Trophoblast cell (in vitro differentiated cells and primary cell): Measurements from ENCODE around the gene CAMK1D.

ENCODE experiments used
- DNase-seq, 2 donors: peaks; one replicate each; pipeline ENCODE4 v3.0.0-alpha.2; 2016
- H2AFZ ChIP-seq: 2 replicates; pipeline ENCODE4 v1.6.1; 2013; ENCODE audit warnings: low read length, moderate library complexity, mild to moderate bottlenecking; ENCODE audit not compliant: insufficient read depth, poor library complexity
- H2AK5ac ChIP-seq: 2 replicates; pipeline ENCODE4 v1.6.1; 2013; ENCODE audit warnings: mild to moderate bottlenecking, low read length
- H2BK120ac ChIP-seq: 2 replicates; pipeline ENCODE4 v1.6.1; 2013; ENCODE audit warnings: low read length, mild to moderate bottlenecking, moderate library complexity; ENCODE audit not compliant: insufficient read depth, poor library complexity
- H2BK12ac ChIP-seq: 2 replicates; pipeline ENCODE4 v1.6.1; 2013; ENCODE audit warnings: mild to moderate bottlenecking, low read length, moderate library complexity
- H2BK5ac ChIP-seq: 2 replicates; pipeline ENCODE4 v1.6.1; 2013; ENCODE audit warnings: low read length, low read depth, moderate library complexity, mild to moderate bottlenecking; ENCODE audit not compliant: poor library complexity
- H3K14ac ChIP-seq: 2 replicates; pipeline ENCODE4 v1.6.1; 2013; ENCODE audit warnings: mild to moderate bottlenecking, low read length
- H3K18ac ChIP-seq: 2 replicates; pipeline ENCODE4 v1.6.1; 2013; ENCODE audit warnings: mild to moderate bottlenecking, low read length
- H3K23ac ChIP-seq: 2 replicates; pipeline ENCODE4 v1.6.1; 2013; ENCODE audit warnings: low read length
- H3K27ac ChIP-seq: 2 replicates; pipeline ENCODE4 v1.5.1; 2013; ENCODE audit warnings: low read depth, mild to moderate bottlenecking, inconsistent platforms, low read length, moderate library complexity
- H3K27me3 ChIP-seq: 2 replicates; pipeline ENCODE4 v1.6.1; 2013; ENCODE audit warnings: inconsistent platforms, mild to moderate bottlenecking, low read length, moderate library complexity; ENCODE audit not compliant: insufficient read depth
- H3K36me3 ChIP-seq, 2 experiments: 1 replicate in 1 of 2; 2 replicates in 1 of 2; pipeline ENCODE4 v1.6.1; 2013; ENCODE audit warnings: low read length in 2 of 2, mild to moderate bottlenecking in 2 of 2, moderate library complexity in 1 of 2; ENCODE audit not compliant: insufficient read depth in 2 of 2, control insufficient read depth in 1 of 2
- H3K4ac ChIP-seq: 2 replicates; pipeline ENCODE4 v1.6.1; 2013; ENCODE audit warnings: low read depth, mild to moderate bottlenecking, low read length, moderate library complexity
- H3K4me1 ChIP-seq, 2 experiments: 1 replicate in 1 of 2; 2 replicates in 1 of 2; pipeline ENCODE4 v1.6.1; 2013; ENCODE audit warnings: low read length in 2 of 2, mild to moderate bottlenecking in 2 of 2, moderate library complexity in 1 of 2; ENCODE audit not compliant: insufficient read depth in 2 of 2, control insufficient read depth in 1 of 2
- H3K4me2 ChIP-seq: 2 replicates; pipeline ENCODE4 v1.6.1; 2013; ENCODE audit warnings: inconsistent platforms, mild to moderate bottlenecking, low read length, moderate library complexity
- H3K4me3 ChIP-seq: 2 replicates; pipeline ENCODE4 v1.5.1; 2013; ENCODE audit warnings: mild to moderate bottlenecking, low read depth, low read length, inconsistent platforms
- H3K79me1 ChIP-seq: one replicate; pipeline ENCODE4 v1.6.1; 2013; ENCODE audit warnings: low read length
- H3K79me2 ChIP-seq: 2 replicates; pipeline ENCODE4 v1.6.1; 2013; ENCODE audit warnings: low read length, mild to moderate bottlenecking; ENCODE audit not compliant: control insufficient read depth, insufficient read depth, poor library complexity
- H3K9ac ChIP-seq: 2 replicates; pipeline ENCODE4 v1.6.1; 2013; ENCODE audit warnings: mild to moderate bottlenecking, low read length
- H3K9me3 ChIP-seq: 2 replicates; pipeline ENCODE4 v1.6.1; 2013; ENCODE audit warnings: low read depth, mild to moderate bottlenecking, control low read depth, inconsistent platforms, low read length; ENCODE audit not compliant: insufficient read depth
- H4K12ac ChIP-seq: 2 replicates; pipeline ENCODE4 v1.6.1; 2013; ENCODE audit warnings: low read depth, mild to moderate bottlenecking, low read length, moderate library complexity
- H4K8ac ChIP-seq: 2 replicates; pipeline ENCODE4 v1.6.1; 2013; ENCODE audit warnings: low read depth, mild to moderate bottlenecking, low read length, moderate library complexity
- H4K91ac ChIP-seq: one replicate; pipeline ENCODE4 v1.6.1; 2013; ENCODE audit warnings: low read depth, mild to moderate bottlenecking, low read length, moderate library complexity
- WGBS: extraction: QIAGEN DNeasy Blood & Tissue Kit; methylation state at CpG from one replicate; pipeline ENCODE4 v1.1.7; 2013; ENCODE audit warnings: missing lambda C conversion rate; ENCODE audit not compliant: insufficient read length, insufficient coverage; ENCODE audit errors: extremely low coverage; 5-methylcytosine and 5-hydroxymethylcytosine counted together

The CAMK1D gene

DNA sequence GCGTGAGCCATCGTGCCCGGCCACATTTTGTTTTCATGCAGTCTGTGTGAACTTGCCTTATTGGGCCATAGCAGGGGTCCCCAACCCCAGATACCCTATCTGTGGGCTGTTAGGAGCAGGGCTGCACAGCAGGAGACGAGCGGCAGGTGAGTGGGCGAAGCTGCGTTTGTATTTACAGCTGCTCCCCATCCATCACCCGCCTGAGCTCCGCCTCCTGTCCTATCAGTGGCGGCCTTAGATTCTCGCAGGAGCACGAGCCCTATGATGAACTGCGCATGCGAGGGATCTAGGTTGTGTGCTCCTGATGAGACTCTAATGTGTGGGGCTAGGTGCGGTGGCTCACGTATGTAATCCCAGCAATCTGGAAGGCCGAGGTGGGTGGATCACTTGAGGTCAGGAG, 293.9 kb downstream of the CAMK1D start:
- Histone ChIP-seq H3K9ac (no peak overlapping the region), H3K4me3 (no peak overlapping the region), H3K23ac (no peak overlapping the region), H2AFZ (no peak overlapping the region), H4K12ac (no peak overlapping the region), H3K4ac (no peak overlapping the region), H2BK120ac (no peak overlapping the region), H4K91ac (no peak overlapping the region), H3K4me2 (no peak overlapping the region), H3K27ac (no peak overlapping the region), H3K18ac (no peak overlapping the region), H3K79me1 (no peaks in the 10 kb centered on the region), H2BK12ac (no peak overlapping the region), H3K9me3 (no peaks in the 10 kb centered on the region), H3K4me1 (no peaks in the 10 kb centered on the region), H3K79me2 (no peaks in the 10 kb centered on the region), H2BK5ac (no peak overlapping the region), H4K8ac (no peak overlapping the region), H3K14ac (no peak overlapping the region), H2AK5ac (no peak overlapping the region), H3K36me3 (no peaks in the 10 kb centered on the region), H3K27me3 (no peaks in the 10 kb centered on the region)
- DNase-seq, result no peak
- no CpG with 5 or more reads among the region's 17 CpGs for WGBS

DNA sequence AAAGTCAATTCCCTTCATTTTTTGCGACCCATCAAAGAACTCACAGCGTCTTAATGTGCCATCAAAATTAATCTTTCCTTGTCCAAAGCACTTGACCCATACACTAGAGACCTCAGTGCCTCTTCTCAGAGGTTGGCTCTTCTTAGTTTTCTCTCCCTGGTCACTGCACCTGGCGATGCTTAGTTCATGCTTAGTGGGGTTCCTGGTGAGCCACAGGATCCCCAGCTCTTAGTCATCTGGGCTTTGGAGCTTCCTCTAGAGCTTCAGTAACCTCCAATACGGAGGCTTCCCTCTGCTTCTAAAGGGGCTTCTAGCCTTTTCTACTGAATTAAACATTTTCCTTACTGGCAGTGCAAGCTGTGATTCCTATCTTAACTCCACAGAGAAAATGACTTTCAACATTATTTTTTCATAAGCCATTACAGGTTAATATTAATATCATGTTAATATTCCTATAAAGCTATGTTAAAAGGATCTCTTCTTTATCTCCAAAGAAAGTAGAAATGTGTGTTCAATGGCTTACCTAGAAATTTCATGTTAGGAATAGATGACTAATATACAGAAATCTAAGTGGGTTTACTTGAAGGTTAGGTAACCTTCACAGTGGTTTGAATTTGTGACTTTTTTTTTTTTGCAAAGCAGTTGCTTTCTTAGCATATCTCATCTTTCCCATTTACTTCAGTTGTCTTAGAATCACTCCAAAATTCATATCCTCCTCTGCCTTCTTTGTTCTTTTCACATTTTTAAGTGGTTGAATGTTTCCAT, 295.2 kb downstream of the CAMK1D start:
- no peak overlapping the region for H4K91ac ChIP-seq
- H2BK12ac ChIP-seq, result no peak overlapping the region
- no peaks in the 10 kb centered on the region for H3K36me3 ChIP-seq
- H3K9ac ChIP-seq, result no peak overlapping the region
- H3K79me2 ChIP-seq, result no peaks in the 10 kb centered on the region
- no peak overlapping the region for H3K18ac ChIP-seq
- H3K4ac ChIP-seq, result no peak overlapping the region
- no peak overlapping the region for H2BK120ac ChIP-seq
- H3K27ac ChIP-seq, result no peak overlapping the region
- H4K12ac ChIP-seq, result no peak overlapping the region
- H2AFZ ChIP-seq, result no peak overlapping the region
- no peaks in the 10 kb centered on the region for H3K27me3 ChIP-seq
- H3K79me1 ChIP-seq, result no peaks in the 10 kb centered on the region
- H2BK5ac ChIP-seq, result no peak overlapping the region
- H3K14ac ChIP-seq, result no peak overlapping the region
- H3K4me3 ChIP-seq, result no peak overlapping the region
- no peaks in the 10 kb centered on the region for H3K9me3 ChIP-seq
- no peak overlapping the region for H4K8ac ChIP-seq
- no peak for DNase-seq
- H2AK5ac ChIP-seq, result no peak overlapping the region
- WGBS, result no CpG with 5 or more reads among the region's 4 CpGs
- H3K4me1 ChIP-seq, result no peaks in the 10 kb centered on the region
- no peak overlapping the region for H3K23ac ChIP-seq
- no peak overlapping the region for H3K4me2 ChIP-seq

GRCh38 chr10:12645449-12645848, 296.1 kb downstream of the CAMK1D start:
- no peaks in the 10 kb centered on the region for H3K79me2 ChIP-seq
- no peaks in the 10 kb centered on the region for H3K9me3 ChIP-seq
- H3K79me1 ChIP-seq, result no peaks in the 10 kb centered on the region
- no peaks in the 10 kb centered on the region for H3K36me3 ChIP-seq
- no peak overlapping the region for H2BK5ac ChIP-seq
- no peak overlapping the region for H2BK120ac ChIP-seq
- H3K23ac ChIP-seq, result no peak overlapping the region
- H3K27ac ChIP-seq, result no peak overlapping the region
- H3K14ac ChIP-seq, result no peak overlapping the region
- no peak overlapping the region for H4K8ac ChIP-seq
- H3K4ac ChIP-seq, result no peak overlapping the region
- no peaks in the 10 kb centered on the region for H3K4me1 ChIP-seq
- H3K4me2 ChIP-seq, result no peak overlapping the region
- H2AK5ac ChIP-seq, result no peak overlapping the region
- H3K18ac ChIP-seq, result no peak overlapping the region
- no peak overlapping the region for H4K91ac ChIP-seq
- H3K27me3 ChIP-seq, result no peaks in the 10 kb centered on the region
- no CpG with 5 or more reads among the region's 11 CpGs for WGBS
- no peak overlapping the region for H3K4me3 ChIP-seq
- DNase-seq, result no peak
- H2AFZ ChIP-seq, result no peak overlapping the region
- H3K9ac ChIP-seq, result no peak overlapping the region
- no peak overlapping the region for H4K12ac ChIP-seq
- H2BK12ac ChIP-seq, result no peak overlapping the region

DNA sequence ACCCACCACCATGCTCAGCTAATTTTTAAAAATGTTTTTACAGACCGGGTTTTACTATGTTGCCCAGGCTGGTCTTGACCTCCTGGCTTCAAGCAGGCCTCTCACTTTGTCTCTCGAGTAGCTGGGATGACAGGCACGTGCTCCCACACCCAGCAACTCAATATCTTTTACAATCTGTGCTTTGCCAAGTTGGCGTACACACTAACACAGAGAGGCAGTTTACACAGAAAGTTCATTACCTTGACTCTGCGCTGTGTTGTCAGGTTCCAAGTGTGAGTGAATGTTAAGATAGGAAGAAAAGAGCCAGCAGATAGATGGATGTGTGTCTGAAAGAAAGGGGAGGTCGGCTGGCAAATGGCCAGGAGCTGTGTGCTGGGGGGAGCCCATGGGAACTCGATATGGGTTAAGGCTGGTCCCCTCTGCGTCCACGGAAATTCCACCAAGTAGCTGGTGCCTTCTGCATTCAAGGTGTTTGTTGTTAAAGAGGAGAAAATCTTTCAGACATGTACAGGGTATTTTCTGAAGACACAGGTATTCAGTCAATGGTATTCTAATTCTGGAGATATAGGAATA, 299.8 kb downstream of the CAMK1D start:
- H3K4ac ChIP-seq, result no peak overlapping the region
- no peak overlapping the region for H3K27ac ChIP-seq
- H2BK12ac ChIP-seq, result no peak overlapping the region
- H3K4me1 ChIP-seq, result no peaks in the 10 kb centered on the region
- WGBS, result no CpG with 5 or more reads among the region's 9 CpGs
- H3K9me3 ChIP-seq, result no peaks in the 10 kb centered on the region
- H3K79me1 ChIP-seq, result no peaks in the 10 kb centered on the region
- DNase-seq, result no peak
- H3K4me3 ChIP-seq, result no peak overlapping the region
- no peak overlapping the region for H3K23ac ChIP-seq
- H3K14ac ChIP-seq, result no peak overlapping the region
- no peak overlapping the region for H4K8ac ChIP-seq
- no peak overlapping the region for H3K4me2 ChIP-seq
- no peak overlapping the region for H2BK5ac ChIP-seq
- H4K12ac ChIP-seq, result no peak overlapping the region
- H2AFZ ChIP-seq, result no peak overlapping the region
- no peak overlapping the region for H3K18ac ChIP-seq
- peak overlapping the region; percentile 24 for H3K9ac ChIP-seq
- H3K79me2 ChIP-seq, result no peaks in the 10 kb centered on the region
- H4K91ac ChIP-seq, result no peak overlapping the region
- H2BK120ac ChIP-seq, result no peak overlapping the region
- no peaks in the 10 kb centered on the region for H3K27me3 ChIP-seq
- no peak overlapping the region for H2AK5ac ChIP-seq
- H3K36me3 ChIP-seq, result no peaks in the 10 kb centered on the region
